Mesenchymal stem cell (in vitro differentiated cells and primary cell): Measurements from ENCODE around the gene CCDC171. TPM values are rescaled to one million over a fixed set of nuclear protein-coding genes. Genes with fewer than 3 reads are reported as not detected.

Source experiments
- DNase-seq: peaks from one replicate; pipeline ENCODE4 v3.0.0-alpha.2; 2013
- H2AFZ ChIP-seq: one replicate; pipeline ENCODE4 v1.6.1; 2013; ENCODE audit warnings: low read depth, mild to moderate bottlenecking, control low read depth, inconsistent platforms, low read length, moderate library complexity
- H2AK5ac ChIP-seq: 2 replicates; pipeline ENCODE4 v1.6.1; 2013; ENCODE audit warnings: low read length, moderate library complexity, mild to moderate bottlenecking, inconsistent platforms; ENCODE audit not compliant: severe bottlenecking
- H2BK120ac ChIP-seq: one replicate; pipeline ENCODE4 v1.6.1; 2013; ENCODE audit warnings: low read depth, mild to moderate bottlenecking, inconsistent platforms, low read length, moderate library complexity
- H2BK12ac ChIP-seq, 2 experiments: one replicate each; pipeline ENCODE4 v1.6.1; 2013; ENCODE audit warnings: inconsistent platforms in 2 of 2, low read length in 2 of 2, mild to moderate bottlenecking in 2 of 2, moderate library complexity in 2 of 2, control low read depth in 1 of 2
- H2BK15ac ChIP-seq: one replicate; pipeline ENCODE4 v1.6.1; 2013; ENCODE audit warnings: mild to moderate bottlenecking, low read depth, inconsistent platforms; ENCODE audit not compliant: poor library complexity, severe bottlenecking
- H2BK5ac ChIP-seq: 2 replicates; pipeline ENCODE4 v1.6.1; 2013; ENCODE audit warnings: low read depth, mild to moderate bottlenecking, low read length, control low read depth, inconsistent platforms; ENCODE audit not compliant: poor library complexity, severe bottlenecking
- H3K14ac ChIP-seq, 2 experiments: one replicate each; pipeline ENCODE4 v1.6.1; 2013; ENCODE audit warnings: inconsistent platforms in 2 of 2, low read length in 2 of 2, control low read depth in 1 of 2, mild to moderate bottlenecking in 1 of 2, moderate library complexity in 1 of 2
- H3K18ac ChIP-seq, 2 experiments: one replicate each; pipeline ENCODE4 v1.6.1; 2013; ENCODE audit warnings: inconsistent platforms in 2 of 2, low read length in 2 of 2, control low read depth in 1 of 2, low read depth in 1 of 2, mild to moderate bottlenecking in 1 of 2
- H3K23ac ChIP-seq, 2 experiments: one replicate each; pipeline ENCODE4 v1.6.1; 2013; ENCODE audit warnings: inconsistent platforms in 2 of 2, low read length in 2 of 2, mild to moderate bottlenecking in 2 of 2, moderate library complexity in 2 of 2, control low read depth in 1 of 2
- H3K27ac ChIP-seq: 2 replicates; pipeline ENCODE4 v1.5.1; 2013; ENCODE audit warnings: mild to moderate bottlenecking, moderate library complexity, low read length, control low read depth, inconsistent platforms; ENCODE audit not compliant: poor library complexity, severe bottlenecking
- H3K27me3 ChIP-seq, 2 experiments: 2 replicates each; pipeline versions ENCODE4 v1.6.1 to v1.7.0; 2013; ENCODE audit warnings: low read length in 2 of 2, mild to moderate bottlenecking in 2 of 2, moderate library complexity in 2 of 2, control low read depth in 1 of 2, inconsistent platforms in 1 of 2; ENCODE audit not compliant: control insufficient read depth in 1 of 2, insufficient read depth in 1 of 2
- H3K36me3 ChIP-seq, 2 experiments: 2 replicates each; pipeline versions ENCODE4 v1.6.1 to v1.7.0; 2013; ENCODE audit warnings: low read length in 2 of 2, control low read depth in 1 of 2, inconsistent platforms in 1 of 2, low read depth in 1 of 2, mild to moderate bottlenecking in 1 of 2; ENCODE audit not compliant: insufficient read depth in 2 of 2, control insufficient read depth in 1 of 2
- H3K4ac ChIP-seq, 2 experiments: one replicate each; pipeline ENCODE4 v1.6.1; 2013; ENCODE audit warnings: inconsistent platforms in 2 of 2, low read length in 2 of 2, mild to moderate bottlenecking in 2 of 2, moderate library complexity in 2 of 2, control low read depth in 1 of 2, low read depth in 1 of 2
- H3K4me1 ChIP-seq: 2 replicates; pipeline ENCODE4 v1.6.1; 2013; ENCODE audit warnings: low read depth, low read length, control low read depth; ENCODE audit not compliant: control insufficient read depth, insufficient read depth
- H3K4me2 ChIP-seq: 2 replicates; pipeline ENCODE4 v1.6.1; 2013; ENCODE audit warnings: low read length, mild to moderate bottlenecking, inconsistent platforms; ENCODE audit not compliant: poor library complexity, severe bottlenecking
- H3K4me3 ChIP-seq, 2 experiments: 2 replicates each; pipeline versions ENCODE4 v1.5.1 to v1.7.0; 2013; ENCODE audit warnings: low read length in 2 of 2, mild to moderate bottlenecking in 2 of 2, control low read depth in 1 of 2, low read depth in 1 of 2; ENCODE audit not compliant: insufficient read depth in 1 of 2
- H3K79me1 ChIP-seq: replicated peaks from 2 replicates; pipeline ENCODE4 v1.6.1; 2013; ENCODE audit warnings: mild to moderate bottlenecking, control low read depth, low read length, inconsistent platforms; ENCODE audit not compliant: poor library complexity, severe bottlenecking
- H3K9ac ChIP-seq: 2 replicates; pipeline ENCODE4 v1.7.0; 2013; ENCODE audit warnings: mild to moderate bottlenecking, low read length, moderate library complexity
- H3K9me3 ChIP-seq: 2 replicates; pipeline ENCODE4 v1.7.0; 2013; ENCODE audit warnings: mild to moderate bottlenecking, low read length; ENCODE audit not compliant: control insufficient read depth
- H4K8ac ChIP-seq: one replicate; pipeline ENCODE4 v1.6.1; 2013; ENCODE audit warnings: inconsistent platforms, mild to moderate bottlenecking, low read length, moderate library complexity
- H4K91ac ChIP-seq: one replicate; pipeline ENCODE4 v1.6.1; 2013; ENCODE audit warnings: mild to moderate bottlenecking, low read length, inconsistent platforms
- WGBS: methylation state at CpG from one replicate; pipeline ENCODE4 v1.1.7; 2013; ENCODE audit warnings: mixed read lengths; 5-methylcytosine and 5-hydroxymethylcytosine counted together
- polyA plus RNA-seq, 2 experiments: library from polyadenylated mRNA; stranded (reverse); fragments of 200-250 nt; gene quantifications; one replicate each; pipeline ENCODE4 v1.2.3, GENCODE V29; 2013

CCDC171 gene
- 0.51 TPM for polyA plus RNA-seq (2013, experiment 1 of 2)
- 0.49 TPM for polyA plus RNA-seq (2013, experiment 2 of 2)

DNA sequence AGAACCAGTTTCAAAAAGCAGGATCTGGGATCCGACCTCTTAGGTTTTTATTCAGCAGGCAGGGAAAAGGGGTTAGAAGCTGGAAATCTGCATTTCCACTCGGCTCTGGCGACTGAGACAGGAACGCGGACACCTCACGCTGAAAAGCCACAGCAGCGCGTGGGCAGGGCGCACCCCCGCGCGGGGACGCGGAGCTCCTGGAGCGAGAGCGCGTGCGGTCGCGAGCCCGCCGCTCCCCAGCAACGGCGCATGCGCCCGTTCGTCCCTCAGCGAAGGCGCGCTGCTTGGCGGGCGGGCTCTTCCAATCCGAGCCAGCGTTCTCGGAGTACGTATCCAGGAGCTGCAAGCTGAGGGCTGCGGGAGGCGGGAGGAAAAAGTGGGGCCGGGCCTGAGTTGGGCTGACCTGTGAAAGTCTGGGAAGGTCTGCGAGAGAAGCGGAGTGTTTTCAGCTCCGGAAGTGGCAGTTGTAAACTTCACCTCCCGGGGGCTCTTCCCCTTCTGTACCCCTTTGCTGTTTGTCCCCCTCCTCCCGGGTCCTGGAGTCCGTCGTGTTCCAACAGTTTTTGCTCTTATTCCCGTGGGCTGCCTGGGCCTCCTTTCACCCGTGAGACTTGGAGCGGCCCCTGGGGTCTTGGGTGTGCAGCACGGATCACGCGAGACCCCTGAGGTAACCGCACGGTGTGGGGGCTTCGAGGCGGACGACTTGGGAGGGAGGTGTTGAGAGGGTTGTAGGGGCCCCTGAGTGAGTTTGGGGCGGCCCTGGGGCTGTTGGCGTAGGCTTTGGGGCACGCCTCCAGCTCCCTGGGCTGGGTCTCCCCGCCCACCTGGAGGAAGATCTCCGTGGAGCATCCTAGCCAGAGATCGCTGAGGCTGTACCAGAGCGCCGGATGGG, at the start of gene CCDC171:
Gene CCDC171 (plus strand): TSS at position 408 of the 892 bp plus-strand sequence. CDS start 11,046 bp downstream, outside the sequence.
- no peaks in the 10 kb centered on the region for H3K36me3 ChIP-seq
- peak within 1 kb of the TSS in 1 of 2 experiments; percentile 89 for H3K18ac ChIP-seq
- peak within 1 kb of the TSS; percentile 97 for H2AFZ ChIP-seq
- DNase-seq, result peak; percentile 95
- H3K9me3 ChIP-seq, result no peaks in the 10 kb centered on the region
- H2BK15ac ChIP-seq, result no peak within 1 kb of the TSS
- peak within 1 kb of the TSS; percentile 29 to 71 for H2BK12ac ChIP-seq
- peak within 1 kb of the TSS; percentile 10 for H2BK5ac ChIP-seq
- H3K27me3 ChIP-seq, result no peaks in the 10 kb centered on the region
- H4K91ac ChIP-seq, result no peak within 1 kb of the TSS
- peak within 1 kb of the TSS in 1 of 2 experiments; percentile 88 for H3K4ac ChIP-seq
- peak within 1 kb of the TSS in 1 of 2 experiments; percentile 40 for H3K23ac ChIP-seq
- H2BK120ac ChIP-seq, result no peak within 1 kb of the TSS
- peak within 1 kb of the TSS; percentile 72 to 94 for H3K4me3 ChIP-seq
- H3K4me1 ChIP-seq, result no peaks in the 10 kb centered on the region
- H3K4me2 ChIP-seq, result peak within 1 kb of the TSS; percentile 99
- peak within 1 kb of the TSS in 1 of 2 experiments; percentile 92 for H3K14ac ChIP-seq
- peak within 1 kb of the TSS; percentile 85 for H3K27ac ChIP-seq
- no peak within 1 kb of the TSS for H2AK5ac ChIP-seq
- H4K8ac ChIP-seq, result peak within 1 kb of the TSS; percentile 58
- 0% methylated on average over 33 of the region's 65 CpGs for WGBS
- no peaks in the 10 kb centered on the region for H3K79me1 ChIP-seq
- peak within 1 kb of the TSS; percentile 93 for H3K9ac ChIP-seq

DNA sequence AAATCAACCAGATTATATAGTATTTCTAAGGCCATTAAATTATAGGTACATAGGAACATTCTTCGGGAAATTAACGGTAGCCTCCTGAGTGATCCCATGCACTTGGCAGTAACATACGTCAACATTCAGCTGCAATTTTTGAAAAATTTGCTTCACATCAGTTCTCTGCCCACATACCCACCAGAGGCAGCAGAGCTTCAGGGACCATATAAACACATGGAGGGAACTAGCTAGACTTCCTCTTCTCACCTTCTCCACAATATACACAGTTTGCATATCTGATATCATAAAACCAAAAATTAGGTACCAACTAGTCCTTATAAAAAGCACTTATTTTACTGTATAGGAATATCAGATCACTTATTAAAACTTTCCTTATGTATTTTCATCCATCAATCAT, 46.9 kb upstream of the CCDC171 start:
- no peak overlapping the region for H4K8ac ChIP-seq
- H3K14ac ChIP-seq, result no peak overlapping the region
- H2BK12ac ChIP-seq, result no peak overlapping the region
- no peak overlapping the region for H4K91ac ChIP-seq
- no peak overlapping the region for H2AK5ac ChIP-seq
- DNase-seq, result no peak
- peaks cover 23% of the 10 kb centered on the region for H3K79me1 ChIP-seq
- no peak overlapping the region for H3K4ac ChIP-seq
- H2BK120ac ChIP-seq, result no peak overlapping the region
- no peak overlapping the region for H2BK5ac ChIP-seq
- no peak overlapping the region for H3K27ac ChIP-seq
- H3K23ac ChIP-seq, result no peak overlapping the region
- peaks cover 1% of the 10 kb centered on the region for H3K4me1 ChIP-seq
- WGBS, result 97% methylated on average over 3 of the region's 3 CpGs
- H2AFZ ChIP-seq, result no peak overlapping the region
- H3K9me3 ChIP-seq, result no peaks in the 10 kb centered on the region
- H3K9ac ChIP-seq, result no peak overlapping the region
- no peak overlapping the region for H3K18ac ChIP-seq
- no peaks in the 10 kb centered on the region for H3K27me3 ChIP-seq
- no peak overlapping the region for H2BK15ac ChIP-seq
- no peak overlapping the region for H3K4me3 ChIP-seq
- no peak overlapping the region for H3K4me2 ChIP-seq
- peaks cover 9 to 39% of the 10 kb centered on the region in 2 experiments for H3K36me3 ChIP-seq

DNA sequence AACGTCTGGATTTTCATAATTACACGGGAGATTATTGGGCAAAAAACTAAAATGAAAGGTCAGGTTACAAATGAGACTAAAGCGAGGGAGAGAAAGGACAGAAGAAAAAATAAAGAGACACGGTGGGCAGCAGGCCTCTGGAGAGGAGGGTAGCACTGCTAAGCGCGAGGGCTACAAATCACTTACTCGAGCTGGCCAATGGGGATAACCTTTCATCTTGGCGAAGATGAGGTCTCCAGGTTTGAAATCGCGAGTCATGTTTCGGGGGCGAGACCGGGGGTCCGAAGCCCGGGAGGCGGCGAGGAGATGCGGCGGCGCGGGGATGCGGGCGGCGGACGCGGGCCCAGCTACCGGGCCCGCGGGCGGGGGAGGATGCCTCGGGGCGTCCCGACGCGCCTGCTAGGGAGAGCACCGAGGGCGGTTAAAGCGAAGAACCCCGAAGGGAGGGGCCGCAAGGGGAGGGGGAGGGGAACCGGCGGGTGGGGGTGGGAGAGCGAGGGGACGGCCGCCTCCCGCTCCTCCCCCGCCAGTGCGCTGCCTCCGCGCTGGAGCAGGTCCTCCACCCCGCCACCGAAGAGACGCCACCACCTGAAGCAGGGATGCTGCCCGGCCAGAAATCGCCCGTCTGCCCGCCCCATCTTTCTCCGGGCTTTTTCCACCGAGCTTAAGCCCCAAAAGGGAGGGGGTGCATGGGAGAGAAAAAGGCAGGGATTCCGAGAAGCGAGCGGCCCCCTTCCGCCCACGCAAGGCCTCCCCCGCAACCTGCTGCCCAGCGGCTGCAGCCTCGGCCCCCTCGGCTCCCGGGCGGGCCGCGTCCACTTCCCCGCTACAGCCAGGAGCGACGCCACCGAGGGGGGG, 42.7 kb upstream of the CCDC171 start:
- Histone ChIP-seq H2BK15ac (peak overlapping the region; percentile 99), H3K18ac (peak overlapping the region; percentile 83 to 99), H2AK5ac (no peak overlapping the region), H3K27me3 (no peaks in the 10 kb centered on the region), H4K8ac (peak overlapping the region; percentile 64), H2BK12ac (peak overlapping the region in 1 of 2 experiments; percentile 55), H4K91ac (no peak overlapping the region), H3K4me3 (peak overlapping the region; percentile 93 to 97), H2AFZ (peak overlapping the region; percentile 98), H3K23ac (peak overlapping the region in 1 of 2 experiments; percentile 98), H2BK120ac (peak overlapping the region; percentile 92), H3K36me3 (peaks cover 0 to 22% of the 10 kb centered on the region in 2 experiments), H3K79me1 (peaks cover 8% of the 10 kb centered on the region), H3K4ac (peak overlapping the region; percentile 35 to 73), H3K9me3 (no peaks in the 10 kb centered on the region), H3K4me2 (peak overlapping the region; percentile 80), H3K9ac (peak overlapping the region; percentile 96), H2BK5ac (peak overlapping the region; percentile 99), H3K14ac (peak overlapping the region in 1 of 2 experiments; percentile 55), H3K27ac (peak overlapping the region; percentile 53), H3K4me1 (no peaks in the 10 kb centered on the region)
- 2% methylated on average over 35 of the region's 76 CpGs for WGBS
- peak; percentile 34 for DNase-seq
